ENCODE results near the gene FBXO10. TPM values are rescaled to one million over a fixed set of nuclear protein-coding genes. Genes with fewer than 3 reads are reported as not detected.

The FBXO10 gene
- total RNA-seq, 1 donor from 2014 or later, result 22.0 TPM

DNA sequence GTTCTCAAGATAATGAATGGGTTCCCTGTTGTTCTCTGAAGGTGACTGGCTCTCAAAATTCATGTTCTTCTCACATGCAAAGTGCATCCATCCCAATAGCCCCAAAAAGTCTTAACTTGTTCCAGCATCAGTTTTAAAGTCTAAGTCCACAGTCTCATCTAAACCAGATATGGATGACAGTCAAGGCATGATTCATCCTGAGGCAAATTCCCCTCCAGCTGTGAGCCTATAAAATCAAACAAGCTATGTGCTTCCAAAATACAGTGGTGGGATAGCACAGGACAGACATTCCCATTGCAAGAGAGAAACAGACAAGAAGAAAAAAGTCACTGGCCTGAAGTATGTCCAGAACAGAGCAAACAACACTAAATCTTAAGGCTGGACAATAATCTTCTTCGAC is 25.4 kb downstream of the FBXO10 start:
- no peaks in the 10 kb centered on the region for H3K9me3 Mint-ChIP-seq (ENCODE audit: low read depth)
- TF ChIP-seq, protein P1, sequence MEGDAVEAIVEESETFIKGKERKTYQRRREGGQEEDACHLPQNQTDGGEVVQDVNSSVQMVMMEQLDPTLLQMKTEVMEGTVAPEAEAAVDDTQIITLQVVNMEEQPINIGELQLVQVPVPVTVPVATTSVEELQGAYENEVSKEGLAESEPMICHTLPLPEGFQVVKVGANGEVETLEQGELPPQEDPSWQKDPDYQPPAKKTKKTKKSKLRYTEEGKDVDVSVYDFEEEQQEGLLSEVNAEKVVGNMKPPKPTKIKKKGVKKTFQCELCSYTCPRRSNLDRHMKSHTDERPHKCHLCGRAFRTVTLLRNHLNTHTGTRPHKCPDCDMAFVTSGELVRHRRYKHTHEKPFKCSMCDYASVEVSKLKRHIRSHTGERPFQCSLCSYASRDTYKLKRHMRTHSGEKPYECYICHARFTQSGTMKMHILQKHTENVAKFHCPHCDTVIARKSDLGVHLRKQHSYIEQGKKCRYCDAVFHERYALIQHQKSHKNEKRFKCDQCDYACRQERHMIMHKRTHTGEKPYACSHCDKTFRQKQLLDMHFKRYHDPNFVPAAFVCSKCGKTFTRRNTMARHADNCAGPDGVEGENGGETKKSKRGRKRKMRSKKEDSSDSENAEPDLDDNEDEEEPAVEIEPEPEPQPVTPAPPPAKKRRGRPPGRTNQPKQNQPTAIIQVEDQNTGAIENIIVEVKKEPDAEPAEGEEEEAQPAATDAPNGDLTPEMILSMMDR (IDR thresholded peaks at IDR 0.05; ENCODE audit: unreplicated experiment), result no peak
- peaks cover 1% of the 10 kb centered on the region for H3K36me3 Mint-ChIP-seq (ENCODE audit: insufficient read depth)
- no peak overlapping the region for H3K4me3 Mint-ChIP-seq (ENCODE audit: low read depth)
- H3K27ac Mint-ChIP-seq, result no peak overlapping the region
- H3K4me1 Mint-ChIP-seq (ENCODE audit: low read depth), result no peaks in the 10 kb centered on the region
- no peaks in the 10 kb centered on the region for H3K27me3 Mint-ChIP-seq
- DNase-seq (ENCODE audit: low spot score, unreplicated experiment), result no peak

DNA sequence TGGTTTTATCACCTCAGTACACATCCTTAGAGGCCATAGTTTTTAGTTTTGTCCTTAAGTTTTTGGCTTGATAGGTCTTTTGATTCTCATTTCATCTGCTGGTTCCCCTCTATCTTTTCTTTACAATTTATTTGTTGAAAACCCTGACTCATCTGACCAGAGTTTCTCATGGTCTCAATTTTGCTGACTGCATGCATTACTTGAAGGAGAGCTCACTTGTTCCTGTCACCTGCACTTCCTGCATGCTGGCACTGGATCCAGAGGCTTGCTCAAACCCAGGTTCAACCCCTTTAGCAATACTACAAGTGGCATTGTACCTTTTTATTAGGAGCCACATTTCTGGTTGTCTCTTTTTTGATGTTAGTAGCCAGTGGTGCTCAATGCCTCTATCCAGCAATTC is 26.7 kb downstream of the FBXO10 start:
- no peaks in the 10 kb centered on the region for H3K4me1 Mint-ChIP-seq (ENCODE audit: low read depth)
- no peaks in the 10 kb centered on the region for H3K27me3 Mint-ChIP-seq
- H3K27ac Mint-ChIP-seq, result no peak overlapping the region
- TF ChIP-seq, protein P1 (IDR thresholded peaks at IDR 0.05; ENCODE audit: unreplicated experiment), result no peak
- H3K9me3 Mint-ChIP-seq (ENCODE audit: low read depth), result no peaks in the 10 kb centered on the region
- no peak for DNase-seq (ENCODE audit: low spot score, unreplicated experiment)
- H3K36me3 Mint-ChIP-seq (ENCODE audit: insufficient read depth), result no peaks in the 10 kb centered on the region
- H3K4me3 Mint-ChIP-seq (ENCODE audit: low read depth), result no peak overlapping the region

DNA sequence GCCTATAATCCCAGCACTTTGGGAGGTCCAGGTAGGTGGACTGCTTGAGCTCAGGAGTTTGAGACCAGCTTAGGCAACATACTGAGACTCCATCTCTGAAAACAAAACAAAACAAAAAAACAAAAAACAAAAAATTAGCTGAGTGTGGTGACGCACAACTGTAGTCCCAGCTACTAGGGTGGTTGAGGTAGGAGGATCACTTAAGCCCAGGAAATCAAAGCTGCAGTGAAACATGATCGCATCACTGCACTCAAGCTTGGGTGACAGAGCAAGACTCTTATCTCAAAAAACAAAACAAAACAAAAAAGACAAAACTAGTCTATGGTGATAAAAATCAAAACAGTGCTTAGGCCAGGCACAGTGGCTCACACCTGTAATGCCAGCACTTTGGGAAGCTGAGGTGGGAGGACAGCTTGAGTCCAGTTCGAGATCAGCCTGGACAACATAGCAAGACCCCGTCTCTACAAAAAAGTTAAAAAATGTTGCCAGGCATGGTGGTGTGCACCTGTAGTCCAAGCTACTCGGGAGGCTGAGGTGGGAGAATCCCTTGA is 28.8 kb downstream of the FBXO10 start:
- Mint-ChIP-seq H3K27ac (no peak overlapping the region), H3K9me3 (ENCODE audit: low read depth) (no peaks in the 10 kb centered on the region), H3K27me3 (no peaks in the 10 kb centered on the region), H3K4me3 (ENCODE audit: low read depth) (no peak overlapping the region), H3K4me1 (ENCODE audit: low read depth) (no peaks in the 10 kb centered on the region), H3K36me3 (ENCODE audit: insufficient read depth) (no peaks in the 10 kb centered on the region)
- TF ChIP-seq, protein P1 (IDR thresholded peaks at IDR 0.05; ENCODE audit: unreplicated experiment), result no peak
- DNase-seq (ENCODE audit: low spot score, unreplicated experiment), result no peak

DNA sequence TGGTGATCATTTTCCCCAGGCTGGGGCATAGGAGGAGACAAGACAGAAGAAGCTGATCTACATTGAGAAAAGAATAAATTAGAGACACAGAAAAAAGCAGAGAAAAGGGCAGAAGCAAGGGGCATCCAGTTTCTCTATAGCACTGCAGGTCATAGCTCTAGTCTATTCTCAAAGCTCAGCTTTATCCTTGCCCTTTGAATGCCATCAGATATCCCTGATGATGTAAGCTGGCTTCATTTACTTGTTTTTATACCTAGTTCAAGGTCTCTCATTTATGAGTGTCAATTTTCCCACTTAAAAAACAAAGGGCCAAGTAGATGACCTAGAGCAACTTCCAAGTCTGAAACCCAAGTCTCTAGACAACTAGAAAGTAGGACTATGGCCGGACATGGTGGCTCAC is 32.7 kb downstream of the FBXO10 start:
- no peaks in the 10 kb centered on the region for H3K4me1 Mint-ChIP-seq (ENCODE audit: low read depth)
- no peak overlapping the region for H3K27ac Mint-ChIP-seq

DNA sequence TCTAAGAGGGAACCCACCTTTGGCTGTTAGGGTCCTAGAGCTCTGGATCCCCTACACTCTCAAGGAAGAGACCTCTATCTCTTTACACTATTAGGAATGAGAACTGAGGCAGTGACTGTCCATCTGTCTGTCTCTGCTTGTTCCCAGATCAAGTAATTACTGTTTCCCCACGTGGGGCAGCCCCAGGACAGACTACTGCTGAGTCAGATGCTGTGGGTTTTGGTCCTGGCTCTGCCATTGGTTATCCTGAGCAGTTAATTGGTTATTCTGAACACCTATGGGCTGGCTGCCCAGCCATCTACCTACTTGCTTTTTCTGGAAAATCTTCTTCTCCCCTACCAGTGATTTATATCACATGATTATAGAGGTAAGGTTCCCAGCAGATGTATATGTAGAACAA is 33.3 kb downstream of the FBXO10 start:
- Mint-ChIP-seq H3K9me3 (ENCODE audit: low read depth) (no peaks in the 10 kb centered on the region), H3K27ac (no peak overlapping the region), H3K4me3 (ENCODE audit: low read depth) (no peak overlapping the region), H3K27me3 (no peaks in the 10 kb centered on the region), H3K4me1 (ENCODE audit: low read depth) (no peaks in the 10 kb centered on the region), H3K36me3 (ENCODE audit: insufficient read depth) (peaks cover 3% of the 10 kb centered on the region)
- TF ChIP-seq, protein P1 (IDR thresholded peaks at IDR 0.05; ENCODE audit: unreplicated experiment), result no peak
- no peak for DNase-seq (ENCODE audit: low spot score, unreplicated experiment)

More for the DNA sequence above, 32.7 kb downstream of the FBXO10 start:
- Mint-ChIP-seq H3K9me3 (ENCODE audit: low read depth) (no peaks in the 10 kb centered on the region), H3K4me3 (ENCODE audit: low read depth) (no peak overlapping the region), H3K27me3 (no peaks in the 10 kb centered on the region), H3K36me3 (ENCODE audit: insufficient read depth) (peaks cover 3% of the 10 kb centered on the region)
- TF ChIP-seq, protein P1 (IDR thresholded peaks at IDR 0.05; ENCODE audit: unreplicated experiment), result no peak
- no peak for DNase-seq (ENCODE audit: low spot score, unreplicated experiment)

Measured in progenitor cell of endocrine pancreas (in vitro differentiated cells).